DOHH2 (cell line): ENCODE results near the gene CEACAM5.

Experiments
- H3F3A ChIP-seq: fragments of 200-600 bp; sonication (generic), shearing (Covaris generic); 2 replicates; pipeline ENCODE4 v1.6.0; 2016; ENCODE audit warnings: antibody characterized with exemption, mild to moderate bottlenecking; ENCODE audit not compliant: control insufficient read depth, insufficient read depth
- H3K27ac ChIP-seq: fragments of 200-600 bp; sonication (generic); 2 replicates; pipeline ENCODE4 v1.5.1; 2014; ENCODE audit warnings: low read depth, mild to moderate bottlenecking, low read length, moderate library complexity
- H3K27me3 ChIP-seq: fragments of 200-600 bp; sonication (generic); 2 replicates; pipeline ENCODE4 v1.6.1; 2014; ENCODE audit warnings: mild to moderate bottlenecking, low read length, mixed read lengths; ENCODE audit not compliant: control insufficient read depth
- H3K36me3 ChIP-seq: fragments of 200-600 bp; sonication (generic); 2 replicates; pipeline ENCODE4 v1.6.1; 2014; ENCODE audit warnings: mild to moderate bottlenecking, low read length, moderate library complexity, mixed read lengths; ENCODE audit not compliant: control insufficient read depth
- H3K4me1 ChIP-seq: fragments of 200-600 bp; sonication (generic); 2 replicates; pipeline ENCODE4 v1.6.1; 2014; ENCODE audit warnings: mild to moderate bottlenecking, low read length, mixed read lengths; ENCODE audit not compliant: control insufficient read depth
- H3K4me2 ChIP-seq: fragments of 200-600 bp; sonication (generic); 2 replicates; pipeline ENCODE4 v1.6.0; 2014; ENCODE audit warnings: mild to moderate bottlenecking, low read length, moderate library complexity
- H3K4me3 ChIP-seq: fragments of 200-600 bp; sonication (generic); 2 replicates; pipeline ENCODE4 v1.5.1; 2014; ENCODE audit warnings: mild to moderate bottlenecking, low read length, mixed read lengths
- H3K79me2 ChIP-seq: fragments of 200-600 bp; sonication (generic); 2 replicates; pipeline ENCODE4 v1.6.1; 2014; ENCODE audit warnings: mild to moderate bottlenecking, low read length, mixed read lengths; ENCODE audit not compliant: control insufficient read depth
- H3K9me2 ChIP-seq: fragments of 200-600 bp; sonication (generic); replicated peaks from 2 replicates; pipeline ENCODE4 v1.6.1; 2014; ENCODE audit warnings: mild to moderate bottlenecking, low read length, mixed read lengths; ENCODE audit not compliant: control insufficient read depth
- H3K9me3 ChIP-seq: fragments of 200-600 bp; sonication (generic); 2 replicates; pipeline ENCODE4 v1.6.1; 2014; ENCODE audit warnings: antibody characterized with exemption, low read length, mixed read lengths; ENCODE audit not compliant: control insufficient read depth, insufficient read depth
- H4K20me1 ChIP-seq: fragments of 200-600 bp; sonication (generic); 2 replicates; pipeline ENCODE4 v1.6.0; 2014; ENCODE audit warnings: low read depth, mild to moderate bottlenecking, antibody characterized with exemption, low read length, moderate library complexity; ENCODE audit not compliant: control insufficient read depth, insufficient read depth
- EZH2phosphoT487 ChIP-seq: fragments of 200-600 bp; sonication (generic); IDR thresholded peaks from 2 replicates; pipeline ENCODE4 v1.6.1; 2017; ENCODE audit warnings: borderline replicate concordance, mild to moderate bottlenecking, antibody characterized with exemption, low read length, moderate library complexity, mixed read lengths
- TF ChIP-seq, protein P1 (sequence below): fragments of 200-600 bp; sonication (generic); IDR thresholded peaks from one replicate; pipeline ENCODE4 v1.5.1; 2014; ENCODE audit warnings: antibody characterized with exemption, mild to moderate bottlenecking, low read depth, low read length; ENCODE audit not compliant: poor library complexity, severe bottlenecking

Gene CEACAM5

DNA sequence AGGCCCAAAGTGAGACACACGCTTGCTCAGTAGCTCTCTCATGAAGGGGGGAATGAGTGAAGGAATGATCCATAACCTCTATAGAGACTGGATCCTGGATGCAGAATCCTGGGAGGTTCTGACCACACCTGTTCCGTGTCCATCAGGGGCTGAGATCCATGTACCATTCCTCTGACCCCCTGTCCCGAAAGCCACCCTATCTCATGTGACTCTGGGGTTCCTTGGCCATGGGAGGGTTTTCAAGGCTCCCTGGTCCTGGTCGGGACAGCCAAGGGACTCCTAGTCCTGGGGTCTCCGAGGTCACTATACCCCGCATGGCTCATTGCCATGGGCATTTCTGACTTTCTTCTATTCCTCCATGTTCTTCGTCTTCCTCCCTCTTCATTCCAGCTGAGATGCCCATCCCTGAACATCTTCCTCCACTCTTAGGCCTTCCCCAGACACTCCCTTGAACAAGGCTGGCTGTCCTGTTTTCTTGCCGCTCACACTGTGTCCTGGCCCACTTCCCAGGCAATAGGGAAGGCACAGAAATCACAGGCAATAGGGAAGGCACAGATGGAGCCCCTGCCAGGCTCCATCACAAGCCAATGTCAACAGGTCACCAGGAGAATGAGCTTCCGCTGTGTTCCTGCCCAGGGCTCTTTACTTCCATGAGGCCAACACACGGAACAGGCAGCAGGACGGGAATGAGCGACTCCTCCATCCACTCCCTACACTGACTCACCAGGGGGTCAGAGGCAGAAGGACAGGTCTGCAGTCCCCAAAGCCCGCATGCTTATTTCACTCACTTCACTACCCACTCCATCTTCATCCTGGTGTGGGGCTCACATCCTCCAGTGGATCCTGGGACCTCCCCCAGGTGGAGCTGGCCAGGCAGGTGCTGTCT is 3.2 kb downstream of the CEACAM5 start:
- Histone ChIP-seq H3K4me2 (no peak overlapping the region), H4K20me1 (no peaks in the 10 kb centered on the region), H3K27ac (no peak overlapping the region), H3K9me2 (no peaks in the 10 kb centered on the region), H3K9me3 (no peaks in the 10 kb centered on the region), H3K27me3 (peaks cover 22% of the 10 kb centered on the region), H3K4me1 (no peaks in the 10 kb centered on the region), H3K36me3 (no peaks in the 10 kb centered on the region), H3K79me2 (no peaks in the 10 kb centered on the region), H3K4me3 (no peak overlapping the region), H3F3A (no peaks in the 10 kb centered on the region)
- TF ChIP-seq, protein P1, sequence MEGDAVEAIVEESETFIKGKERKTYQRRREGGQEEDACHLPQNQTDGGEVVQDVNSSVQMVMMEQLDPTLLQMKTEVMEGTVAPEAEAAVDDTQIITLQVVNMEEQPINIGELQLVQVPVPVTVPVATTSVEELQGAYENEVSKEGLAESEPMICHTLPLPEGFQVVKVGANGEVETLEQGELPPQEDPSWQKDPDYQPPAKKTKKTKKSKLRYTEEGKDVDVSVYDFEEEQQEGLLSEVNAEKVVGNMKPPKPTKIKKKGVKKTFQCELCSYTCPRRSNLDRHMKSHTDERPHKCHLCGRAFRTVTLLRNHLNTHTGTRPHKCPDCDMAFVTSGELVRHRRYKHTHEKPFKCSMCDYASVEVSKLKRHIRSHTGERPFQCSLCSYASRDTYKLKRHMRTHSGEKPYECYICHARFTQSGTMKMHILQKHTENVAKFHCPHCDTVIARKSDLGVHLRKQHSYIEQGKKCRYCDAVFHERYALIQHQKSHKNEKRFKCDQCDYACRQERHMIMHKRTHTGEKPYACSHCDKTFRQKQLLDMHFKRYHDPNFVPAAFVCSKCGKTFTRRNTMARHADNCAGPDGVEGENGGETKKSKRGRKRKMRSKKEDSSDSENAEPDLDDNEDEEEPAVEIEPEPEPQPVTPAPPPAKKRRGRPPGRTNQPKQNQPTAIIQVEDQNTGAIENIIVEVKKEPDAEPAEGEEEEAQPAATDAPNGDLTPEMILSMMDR, result no peak
- TF ChIP-seq EZH2phosphoT487, result no peak

DNA sequence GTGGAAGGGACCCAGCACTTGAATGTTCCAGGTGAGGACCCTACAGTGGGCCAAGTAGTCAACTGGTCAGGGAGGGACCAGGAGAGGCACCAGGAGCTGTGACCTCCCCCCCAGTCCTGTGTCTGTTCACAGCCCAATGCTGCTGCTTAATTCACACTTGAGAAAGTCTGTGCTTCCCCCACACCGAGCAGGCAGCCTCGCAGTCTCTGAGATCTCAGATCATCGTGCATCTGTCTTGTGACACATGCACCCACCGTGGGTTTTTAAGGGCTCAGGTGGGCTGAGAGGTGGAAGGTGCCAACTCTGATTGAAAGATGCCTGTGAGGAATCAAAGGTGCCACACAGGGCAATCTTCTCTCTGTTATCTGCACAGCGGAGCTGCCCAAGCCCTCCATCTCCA is 6.2 kb downstream of the CEACAM5 start:
- Histone ChIP-seq H3K4me2 (no peak overlapping the region), H3K9me3 (no peaks in the 10 kb centered on the region)
- TF ChIP-seq, protein P1, result no peak
- no peak for TF ChIP-seq EZH2phosphoT487

DNA sequence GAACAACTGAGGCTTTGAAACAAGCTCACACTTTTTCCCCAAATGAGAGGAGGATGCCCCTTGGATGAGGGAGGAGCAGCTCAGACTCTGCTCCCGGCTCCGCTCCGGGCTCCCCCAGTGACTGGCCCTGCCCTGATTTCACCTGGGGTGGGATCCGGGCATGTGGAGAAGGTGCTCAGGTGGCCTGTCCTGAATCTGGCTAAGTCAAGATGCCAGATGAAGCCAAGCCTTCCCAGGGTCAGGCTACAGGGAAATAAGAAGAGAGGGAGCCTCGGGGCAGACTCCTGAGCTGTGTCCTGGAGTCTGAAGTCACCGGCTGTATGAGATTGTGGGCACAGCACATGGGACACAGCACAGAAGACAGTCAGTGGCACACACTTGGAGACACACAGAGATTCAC is 10.3 kb downstream of the CEACAM5 start:
- Histone ChIP-seq H3K27ac (no peak overlapping the region), H3K4me1 (no peaks in the 10 kb centered on the region), H3K9me3 (no peaks in the 10 kb centered on the region), H3K27me3 (peaks cover 18% of the 10 kb centered on the region), H4K20me1 (no peaks in the 10 kb centered on the region), H3K4me2 (no peak overlapping the region), H3K36me3 (no peaks in the 10 kb centered on the region), H3F3A (no peaks in the 10 kb centered on the region), H3K4me3 (no peak overlapping the region), H3K79me2 (no peaks in the 10 kb centered on the region), H3K9me2 (no peaks in the 10 kb centered on the region)
- TF ChIP-seq, protein P1, result no peak
- no peak for TF ChIP-seq EZH2phosphoT487

More for the DNA sequence above, 6.2 kb downstream of the CEACAM5 start:
- no peaks in the 10 kb centered on the region for H3F3A ChIP-seq
- no peaks in the 10 kb centered on the region for H4K20me1 ChIP-seq
- H3K4me3 ChIP-seq, result no peak overlapping the region
- H3K27ac ChIP-seq, result no peak overlapping the region
- no peaks in the 10 kb centered on the region for H3K36me3 ChIP-seq
- H3K27me3 ChIP-seq, result peaks cover 30% of the 10 kb centered on the region
- H3K79me2 ChIP-seq, result no peaks in the 10 kb centered on the region
- no peaks in the 10 kb centered on the region for H3K4me1 ChIP-seq
- H3K9me2 ChIP-seq, result no peaks in the 10 kb centered on the region
